Hepatocyte (in vitro differentiated cells): ENCODE results near the gene MSLN. TPM values are rescaled to one million over a fixed set of nuclear protein-coding genes. Genes with fewer than 3 reads are reported as not detected.

Experiments
- DNase-seq: peaks from one replicate; pipeline ENCODE4 v3.0.0-alpha.2; 2016; ENCODE audit warnings: low spot score
- H2AFZ ChIP-seq: fragments of 200-600 bp; sonication (generic); 2 replicates; pipeline ENCODE4 v1.6.0; 2016; ENCODE audit warnings: antibody characterized with exemption, mild to moderate bottlenecking
- H3K27ac ChIP-seq: fragments of 200-600 bp; sonication (generic); 2 replicates; pipeline ENCODE4 v1.5.1; 2016; ENCODE audit warnings: mild to moderate bottlenecking
- H3K27me3 ChIP-seq: fragments of 200-600 bp; sonication (generic); 2 replicates; pipeline ENCODE4 v1.6.1; 2016
- H3K36me3 ChIP-seq: fragments of 200-600 bp; sonication (generic); replicated peaks from 2 replicates; pipeline ENCODE4 v1.5.1; 2016; ENCODE audit warnings: low read depth; ENCODE audit not compliant: insufficient read depth
- H3K4me1 ChIP-seq: fragments of 200-600 bp; sonication (generic); 2 replicates; pipeline ENCODE4 v1.5.1; 2016; ENCODE audit warnings: mild to moderate bottlenecking, moderate library complexity; ENCODE audit not compliant: insufficient read depth
- H3K4me2 ChIP-seq: fragments of 200-600 bp; sonication (generic); 2 replicates; pipeline ENCODE4 v1.6.0; 2016
- H3K4me3 ChIP-seq: fragments of 200-600 bp; sonication (generic); 2 replicates; pipeline ENCODE4 v1.5.1; 2016; ENCODE audit warnings: mild to moderate bottlenecking
- H3K79me2 ChIP-seq: fragments of 200-600 bp; sonication (generic); 2 replicates; pipeline ENCODE4 v1.6.0; 2017; ENCODE audit warnings: mild to moderate bottlenecking
- H3K9me2 ChIP-seq: fragments of 200-600 bp; sonication (generic); replicated peaks from 2 replicates; pipeline ENCODE4 v1.6.0; 2017; ENCODE audit warnings: mild to moderate bottlenecking; ENCODE audit not compliant: insufficient read depth
- H3K9me3 ChIP-seq: fragments of 200-600 bp; sonication (generic); 2 replicates; pipeline ENCODE4 v1.5.1; 2016; ENCODE audit warnings: low read depth, mild to moderate bottlenecking
- H4K20me1 ChIP-seq: fragments of 200-600 bp; sonication (generic); 2 replicates; pipeline ENCODE4 v1.6.0; 2016; ENCODE audit warnings: mild to moderate bottlenecking; ENCODE audit not compliant: insufficient read depth, poor library complexity, severe bottlenecking
- CTCF ChIP-seq: fragments of 200-600 bp; sonication (generic); IDR thresholded peaks from 2 replicates; pipeline ENCODE4 v1.5.1; 2016; ENCODE audit warnings: antibody characterized with exemption, mild to moderate bottlenecking; ENCODE audit not compliant: poor library complexity
- EZH2 ChIP-seq: fragments of 200-600 bp; sonication (generic); IDR thresholded peaks from 2 replicates; pipeline ENCODE4 v1.6.1; 2016; ENCODE audit warnings: antibody characterized with exemption, mild to moderate bottlenecking, borderline replicate concordance
- EZH2phosphoT487 ChIP-seq: fragments of 200-600 bp; sonication (generic); IDR thresholded peaks from one replicate; pipeline ENCODE4 v1.6.1; 2018; ENCODE audit warnings: antibody characterized with exemption, mild to moderate bottlenecking, low read depth, moderate library complexity; ENCODE audit not compliant: unreplicated experiment, severe bottlenecking
- WGBS: methylation state at CpG from one replicate; pipeline ENCODE4 v1.1.6; 2016; ENCODE audit warnings: low lambda C conversion rate; ENCODE audit errors: missing lambda C conversion rate; 5-methylcytosine and 5-hydroxymethylcytosine counted together
- microRNA counts: library from miRNA; unstranded; fragments of <30 nt; microRNA quantifications from one replicate; lab custom pipeline; 2017
- microRNA-seq: library from miRNA; unstranded; fragments of <30 nt; microRNA quantifications from one replicate; pipeline ENCODE4, GENCODE V29; 2017
- polyA plus RNA-seq: library from polyadenylated mRNA; unstranded; fragments of >200 nt; fragmentation: Nextera tagmentation; extraction: Ambion mirVana; gene quantifications from 2 replicates; pipeline ENCODE4 v1.2.1, GENCODE V29; 2016
- small RNA-seq: library from RNA; depleted of rRNA; stranded (forward); fragments of <200 nt; gene quantifications from one replicate; pipeline ENCODE3, GENCODE V24; 2014
- total RNA-seq: library from RNA; depleted of rRNA; stranded (reverse); fragments of >200 nt; gene quantifications from 2 replicates; pipeline ENCODE4 v1.2.3, GENCODE V29; 2014

The MSLN gene
- total and polyA plus RNA-seq, 2 experiments from 2014 or later = 2.4 to 8.0 TPM

- peaks cover 7% of the 10 kb centered on the region for H3K27me3 ChIP-seq
- no peaks in the 10 kb centered on the region for H4K20me1 ChIP-seq
- no peak overlapping the region for H3K27ac ChIP-seq
- no peak overlapping the region for H2AFZ ChIP-seq
- peaks cover 4% of the 10 kb centered on the region for H3K4me1 ChIP-seq
- H3K36me3 ChIP-seq = no peaks in the 10 kb centered on the region
- no peak for TF ChIP-seq EZH2phosphoT487
- no peak for TF ChIP-seq CTCF
- no peak for TF ChIP-seq EZH2
- no peak overlapping the region for H3K4me3 ChIP-seq
- no peak overlapping the region for H3K4me2 ChIP-seq
- DNase-seq = no peak
- 97% methylated on average over 15 of the region's 15 CpGs for WGBS
- H3K9me2 ChIP-seq = no peaks in the 10 kb centered on the region
- H3K79me2 ChIP-seq = no peaks in the 10 kb centered on the region
- no peaks in the 10 kb centered on the region for H3K9me3 ChIP-seq
These were observed 55.3 kb downstream of the MSLN start for GRCh38 chr16:815861-816260.

- 95% methylated on average over 71 of the region's 71 CpGs for WGBS
- Histone ChIP-seq H3K79me2 (no peaks in the 10 kb centered on the region), H3K4me3 (no peak overlapping the region), H4K20me1 (no peaks in the 10 kb centered on the region), H3K9me3 (no peaks in the 10 kb centered on the region), H3K27ac (no peak overlapping the region), H2AFZ (no peak overlapping the region), H3K4me1 (peaks cover 4% of the 10 kb centered on the region), H3K4me2 (no peak overlapping the region), H3K27me3 (peaks cover 7% of the 10 kb centered on the region), H3K9me2 (no peaks in the 10 kb centered on the region), H3K36me3 (no peaks in the 10 kb centered on the region)
- no peak for TF ChIP-seq EZH2
- TF ChIP-seq CTCF = no peak
- TF ChIP-seq EZH2phosphoT487 = no peak
- DNase-seq = no peak
These were observed 56.7 kb downstream of the MSLN start for GRCh38 chr16:817001-817906.

- Histone ChIP-seq H3K4me3 (no peak overlapping the region), H3K27me3 (peaks cover 4% of the 10 kb centered on the region), H2AFZ (no peak overlapping the region), H3K36me3 (no peaks in the 10 kb centered on the region), H3K79me2 (no peaks in the 10 kb centered on the region), H3K27ac (no peak overlapping the region), H4K20me1 (no peaks in the 10 kb centered on the region), H3K9me2 (no peaks in the 10 kb centered on the region), H3K4me1 (peaks cover 4% of the 10 kb centered on the region), H3K4me2 (no peak overlapping the region), H3K9me3 (no peaks in the 10 kb centered on the region)
- WGBS = 88% methylated on average over 8 of the region's 8 CpGs
- DNase-seq = no peak
- TF ChIP-seq CTCF (no peak), EZH2phosphoT487 (no peak), EZH2 (no peak)
These were observed 57.6 kb downstream of the MSLN start for GRCh38 chr16:818132-818531.

MicroRNA genes within 50 kb of the gene (microRNA counts, 767-probe panel; counts per million panel counts)
- not detected for microRNA hsa-miR-662 (lab: Ali Mortazavi, UCI)

Small RNA genes lying within 50 kb of the gene (microRNA-seq; reads per million reads assigned to microRNA genes)
- not detected for gene MIR662

Small RNA genes lying within 50 kb of the gene (small RNA-seq; reads per million reads assigned to genes)
- gene MIR662 = not detected

Other genes starting within 250 kb of the MSLN start
- gene CAPN15, start 233.0 kb upstream of the MSLN start, total RNA-seq = 41.7 and 51.0 TPM in 2 replicates
- gene CAPN15, start 233.0 kb upstream of the MSLN start, polyA plus RNA-seq = 42.7 and 47.9 TPM in 2 replicates
- gene PRR35, start 200.3 kb upstream of the MSLN start, total RNA-seq = not detected in 2 replicates
- gene PRR35, start 200.3 kb upstream of the MSLN start, polyA plus RNA-seq = not detected in 2 replicates
- 1.0 and 1.2 TPM in 2 replicates for gene NHLRC4, start 193.7 kb upstream of the MSLN start, total RNA-seq
- 0.25 and 1.7 TPM in 2 replicates for gene NHLRC4, start 193.7 kb upstream of the MSLN start, polyA plus RNA-seq
- 26.7 and 30.0 TPM in 2 replicates for gene PIGQ, start 190.8 kb upstream of the MSLN start, total RNA-seq
- 58.6 and 64.6 TPM in 2 replicates for gene PIGQ, start 190.8 kb upstream of the MSLN start, polyA plus RNA-seq
- 28.4 and 30.2 TPM in 2 replicates for gene RAB40C, start 170.7 kb upstream of the MSLN start, total RNA-seq
- gene RAB40C, start 170.7 kb upstream of the MSLN start, polyA plus RNA-seq = 30.8 and 32.7 TPM in 2 replicates
- gene WFIKKN1, start 129.7 kb upstream of the MSLN start, total RNA-seq = 0.24 and 0.43 TPM in 2 replicates
- 0.88 and 2.1 TPM in 2 replicates for gene WFIKKN1, start 129.7 kb upstream of the MSLN start, polyA plus RNA-seq
- 75.4 and 77.9 TPM in 2 replicates for gene METTL26, start 124.4 kb upstream of the MSLN start, total RNA-seq
- gene METTL26, start 124.4 kb upstream of the MSLN start, polyA plus RNA-seq = 151 and 155 TPM in 2 replicates
- 43.0 and 61.4 TPM in 2 replicates for gene MCRIP2, start 118.9 kb upstream of the MSLN start, total RNA-seq
- gene MCRIP2, start 118.9 kb upstream of the MSLN start, polyA plus RNA-seq = 95.2 and 100 TPM in 2 replicates
- gene WDR90, start 111.4 kb upstream of the MSLN start, total RNA-seq = 6.4 and 14.4 TPM in 2 replicates
- gene WDR90, start 111.4 kb upstream of the MSLN start, polyA plus RNA-seq = 25.1 and 30.3 TPM in 2 replicates
- gene RHOT2, start 92.6 kb upstream of the MSLN start, total RNA-seq = 41.8 and 63.2 TPM in 2 replicates
- 158 and 201 TPM in 2 replicates for gene RHOT2, start 92.6 kb upstream of the MSLN start, polyA plus RNA-seq
- 2.3 and 3.4 TPM in 2 replicates for gene RHBDL1, start 85.1 kb upstream of the MSLN start, total RNA-seq
- gene RHBDL1, start 85.1 kb upstream of the MSLN start, polyA plus RNA-seq = 4.2 and 8.1 TPM in 2 replicates
- gene STUB1, start 80.3 kb upstream of the MSLN start, total RNA-seq = 116 TPM in 2 replicates
- 231 and 249 TPM in 2 replicates for gene STUB1, start 80.3 kb upstream of the MSLN start, polyA plus RNA-seq
- 44.3 and 47.8 TPM in 2 replicates for gene JMJD8, start 76.4 kb upstream of the MSLN start, total RNA-seq
- gene JMJD8, start 76.4 kb upstream of the MSLN start, polyA plus RNA-seq = 83.4 and 84.3 TPM in 2 replicates
- gene WDR24, start 70.3 kb upstream of the MSLN start, total RNA-seq = 6.7 and 15.1 TPM in 2 replicates
- 22.2 and 24.0 TPM in 2 replicates for gene WDR24, start 70.3 kb upstream of the MSLN start, polyA plus RNA-seq
- 0.07 and 0.28 TPM in 2 replicates for gene FBXL16, start 54.9 kb upstream of the MSLN start, total RNA-seq
- gene FBXL16, start 54.9 kb upstream of the MSLN start, polyA plus RNA-seq = 0.28 and 0.38 TPM in 2 replicates
- gene METRN, start 45.6 kb upstream of the MSLN start, total RNA-seq = 8.3 and 22.7 TPM in 2 replicates
- 68.1 and 80.4 TPM in 2 replicates for gene METRN, start 45.6 kb upstream of the MSLN start, polyA plus RNA-seq
- gene ANTKMT, start 39.6 kb upstream of the MSLN start, total RNA-seq = 32.0 and 38.8 TPM in 2 replicates
- 81.0 and 81.8 TPM in 2 replicates for gene ANTKMT, start 39.6 kb upstream of the MSLN start, polyA plus RNA-seq
- gene CCDC78, start 34.3 kb upstream of the MSLN start, total RNA-seq = 2.2 and 3.4 TPM in 2 replicates
- 5.8 and 6.8 TPM in 2 replicates for gene CCDC78, start 34.3 kb upstream of the MSLN start, polyA plus RNA-seq
- gene HAGHL, start 33.6 kb upstream of the MSLN start, total RNA-seq = 14.5 and 15.5 TPM in 2 replicates
- gene HAGHL, start 33.6 kb upstream of the MSLN start, polyA plus RNA-seq = 31.5 and 32.3 TPM in 2 replicates
- 28.5 and 39.0 TPM in 2 replicates for gene CIAO3, start 19.7 kb upstream of the MSLN start, total RNA-seq
- 42.8 and 61.8 TPM in 2 replicates for gene CIAO3, start 19.7 kb upstream of the MSLN start, polyA plus RNA-seq
- 25.2 and 27.6 TPM in 2 replicates for gene RPUSD1, start 27.6 kb downstream of the MSLN start, total RNA-seq
- gene RPUSD1, start 27.6 kb downstream of the MSLN start, polyA plus RNA-seq = 34.5 and 37.8 TPM in 2 replicates
- 5.1 and 9.7 TPM in 2 replicates for gene CHTF18, start 27.9 kb downstream of the MSLN start, total RNA-seq
- gene CHTF18, start 27.9 kb downstream of the MSLN start, polyA plus RNA-seq = 18.1 and 21.6 TPM in 2 replicates
- not detected in 2 replicates for gene GNG13, start 40.0 kb downstream of the MSLN start, total RNA-seq
- gene GNG13, start 40.0 kb downstream of the MSLN start, polyA plus RNA-seq = not detected in 2 replicates
- 25.8 and 27.2 TPM in 2 replicates for gene LMF1, start 210.2 kb downstream of the MSLN start, total RNA-seq
- gene LMF1, start 210.2 kb downstream of the MSLN start, polyA plus RNA-seq = 29.3 and 34.3 TPM in 2 replicates
- gene SOX8, start 221.0 kb downstream of the MSLN start, total RNA-seq = 2.7 and 3.8 TPM in 2 replicates
- gene SOX8, start 221.0 kb downstream of the MSLN start, polyA plus RNA-seq = 3.8 and 4.7 TPM in 2 replicates